K562 (cell line): ENCODE data around the gene TBX1. TPM values are rescaled to one million over a fixed set of nuclear protein-coding genes. Genes with fewer than 3 reads are reported as not detected.

Source experiments
- BCLAF1 ChIP-seq, 2 experiments: fragments of 450-650 bp in 1 of 2; IDR thresholded peaks; 2 replicates each; pipeline ENCODE4 v1.6.1; 2011 to 2017; ENCODE audit warnings: low read depth in 2 of 2, antibody characterized with exemption in 1 of 2, borderline replicate concordance in 1 of 2, low read length in 1 of 2, mild to moderate bottlenecking in 1 of 2, mixed read lengths in 1 of 2; ENCODE audit not compliant: control insufficient read depth in 1 of 2
- BMI1 ChIP-seq: fragments of 150-350 bp; IDR thresholded peaks from 2 replicates; pipeline ENCODE4 v1.6.1; 2014; ENCODE audit warnings: low read length
- CHD4 ChIP-seq: fragments of 200-600 bp; sonication (generic); IDR thresholded peaks from 3 replicates; pipeline ENCODE4 v1.6.1; 2012; ENCODE audit warnings: low read depth, mild to moderate bottlenecking, mixed read lengths, low read length, inconsistent platforms; ENCODE audit not compliant: insufficient read depth, insufficient replicate concordance, poor library complexity, severe bottlenecking
- DPF2 ChIP-seq: fragments of 450-650 bp; IDR thresholded peaks from 2 replicates; pipeline ENCODE4 v1.6.1; 2016
- MLX ChIP-seq, 2 experiments: fragments of 450-650 bp in 1 of 2; sonication (generic) in 1 of 2; formaldehyde crosslinking; conservative IDR thresholded peaks; 2 replicates each; pipeline versions ENCODE4 v1.4.0 to v1.8.1; 2020 to 2022; ENCODE audit warnings: mild to moderate bottlenecking in 1 of 2, missing genetic modification reagents in 1 of 2
- NR3C1 ChIP-seq: sonication (generic); formaldehyde crosslinking; IDR thresholded peaks from 2 replicates; pipeline ENCODE4 v1.8.1; 2022; ENCODE audit warnings: missing genetic modification reagents
- PHTF2 ChIP-seq: fragments of 250-450 bp; sonication (Bioruptor Pico); IDR thresholded peaks from 2 replicates; pipeline ENCODE4 v1.5.0; 2021; ENCODE audit warnings: mild to moderate bottlenecking
- RHOXF2B ChIP-seq: fragments of 250-450 bp; sonication (Bioruptor Pico); conservative IDR thresholded peaks from 2 replicates; pipeline ENCODE4 v1.5.1; 2021
- SIN3A ChIP-seq, 2 experiments: fragments of 150-350 bp in 1 of 2; IDR thresholded peaks; 2 replicates each; pipeline ENCODE4 v1.6.1; 2011 to 2016; ENCODE audit warnings: borderline replicate concordance in 2 of 2, low read depth in 2 of 2, low read length in 2 of 2, mild to moderate bottlenecking in 2 of 2, moderate library complexity in 2 of 2; ENCODE audit not compliant: control insufficient read depth in 1 of 2
- WHSC1 ChIP-seq: IDR thresholded peaks from one replicate; pipeline ENCODE4 v1.6.1; 2012; ENCODE audit warnings: low read length, control low read depth, inconsistent platforms
- ZBTB43 ChIP-seq: sonication (generic); formaldehyde crosslinking; IDR thresholded peaks from 2 replicates; pipeline ENCODE4 v1.8.0; 2023; ENCODE audit warnings: mild to moderate bottlenecking, missing genetic modification reagents
- ZBTB49 ChIP-seq: sonication (generic); formaldehyde crosslinking; IDR thresholded peaks from 2 replicates; pipeline ENCODE4 v1.8.0; 2022; ENCODE audit warnings: missing genetic modification reagents, mild to moderate bottlenecking, borderline replicate concordance
- ZFPM2 ChIP-seq: fragments of 250-450 bp; sonication (Bioruptor Pico); IDR thresholded peaks from 2 replicates; pipeline ENCODE4 v1.5.1; 2022; ENCODE audit warnings: mild to moderate bottlenecking
- ZNF311 ChIP-seq: fragments of 250-450 bp; sonication (Bioruptor Pico); IDR thresholded peaks from 2 replicates; pipeline ENCODE4 v1.4.0; 2020; ENCODE audit warnings: mild to moderate bottlenecking, moderate library complexity
- ZNF354B ChIP-seq: fragments of 250-450 bp; sonication (Bioruptor Pico); IDR thresholded peaks from 2 replicates; pipeline ENCODE4 v1.4.0; 2020
- ZNF398 ChIP-seq: fragments of 250-450 bp; sonication (Bioruptor Pico); IDR thresholded peaks from 2 replicates; pipeline ENCODE4 v1.8.0; 2021; ENCODE audit warnings: moderate library complexity, mild to moderate bottlenecking, inconsistent platforms
- ZNF561 ChIP-seq: fragments of 450-650 bp; formaldehyde crosslinking; conservative IDR thresholded peaks from 2 replicates; pipeline ENCODE4 v1.4.0; 2020; ENCODE audit warnings: mild to moderate bottlenecking, moderate library complexity
- polyA plus RNA-seq, 8 experiments: library from polyadenylated mRNA; depleted of rRNA in 4 of 8; stranded (reverse) in 5 of 8; unstranded in 3 of 8; fragments of >200 nt; fragmentation: Nextera tagmentation in 2 of 8; fragmentation: Illumina TruSeq in 1 of 8; extraction: Ambion mirVana in 2 of 8; extraction: Trizol in 1 of 8; gene quantifications; 2 replicates each; pipeline versions ENCODE4 v1.2.1 to v1.2.3, GENCODE V29; 2011 to 2014; ENCODE audit warnings: inconsistent platforms in 1 of 8, missing spikeins in 1 of 8
- total RNA-seq, 7 experiments: library from RNA; depleted of rRNA in 6 of 7; stranded (reverse); fragments of >200 nt in 6 of 7; fragmentation: Illumina TruSeq in 2 of 7; extraction: Trizol in 2 of 7; gene quantifications; 2 replicates each; pipeline versions ENCODE4 v1.2.1 to v1.2.3, GENCODE V29; 2011 to 2021; ENCODE audit warnings: low replicate concordance in 1 of 7

The TBX1 gene
- total and polyA plus RNA-seq, 9 of the 15 experiments (the other 6 are each of a cell fraction or from before 2014, with no cell fraction given), result 0.07 to 35.0 (median 3.9) TPM

- TF ChIP-seq PHTF2 (CRISPR knock-in tag) (no peak), ZNF311 (0 out of 2 replicates have a peak, but pooled peaks have one; percentile 60), SIN3A (IDR thresholded peaks at IDR 0.05; ENCODE audit: borderline replicate concordance in 2 of 2, control insufficient read depth in 1 of 2, low read depth in 2 of 2, low read length in 2 of 2) (no peak), ZNF561 (CRISPR knock-in tag) (no peak), CHD4 (peak; percentile 49), ZBTB49 (CRISPR knock-in tag) (no peak), MLX (CRISPR knock-in tag; conservative IDR thresholded peaks at IDR 0.05) (no peak), ZNF354B (no peak), ZFPM2 (no peak), ZBTB43 (CRISPR knock-in tag) (no peak), DPF2 (peak; percentile 88), BMI1 (no peak), RHOXF2B (no peak), BCLAF1 (IDR thresholded peaks at IDR 0.05; ENCODE audit: borderline replicate concordance in 1 of 2, control insufficient read depth in 1 of 2, low read depth in 2 of 2, low read length in 1 of 2) (peak in 1 of 2 experiments; percentile 71; a peak in 1 of 4 replicates), WHSC1 (no peak), NR3C1 (CRISPR knock-in tag) (no peak), ZNF398 (CRISPR knock-in tag) (no peak)
Observed at GRCh38 chr22:19760058-19760950, at the start of gene TBX1 (continued).
